A549 (cell line): ENCODE results near the gene KCTD4. TPM values are rescaled to one million over a fixed set of nuclear protein-coding genes. Genes with fewer than 3 reads are reported as not detected.
"Not testable (repeated sequence)": the region's sequence is repeated elsewhere in the genome, so short reads cannot be mapped to it uniquely, and the experiment has no call there.

ENCODE experiments used
- ATAC-seq, 2 experiments: fragments of 200-7000 bp in 1 of 2; fragments of >200 bp in 1 of 2; cut with Nextera tagmentation in 1 of 2; cut with Tn5 transposase in 1 of 2; 3 replicates each; pipeline versions ENCODE4 v1.8.0 to v1.9.1; 2018 to 2020; ENCODE audit warnings: mild to moderate bottlenecking in 1 of 2, moderate library complexity in 1 of 2
- CTCF ChIA-PET: fragments of 300-600 bp; sonication (Branson Sonifier 250); formaldehyde crosslinking; extraction: SDS; loops from one replicate; lab custom pipeline; 2021; ENCODE audit warnings: antibody characterized with exemption, inconsistent platforms; lab: Yijun Ruan, JAX
- POLR2A ChIA-PET: fragments of 350-600 bp; formaldehyde crosslinking; extraction: SDS; loops from one replicate; lab custom pipeline; 2021; ENCODE audit warnings: antibody characterized with exemption, inconsistent platforms; lab: Yijun Ruan, JAX
- DNase-seq, 2 experiments: peaks; one replicate each; pipeline versions ENCODE4 v3.0.0 to v3.0.0-alpha.2; 2011 to 2016; ENCODE audit warnings: low read depth in 1 of 2, low spot score in 1 of 2
- FAIRE-seq: peaks from 2 replicates; lab custom pipeline; 2011; peaks lifted over from hg19 to GRCh38; lab: Jason Lieb, UNC
- H3K27ac ChIP-seq, 2 experiments: fragments of >200 bp; sonication (Bioruptor Twin); formaldehyde crosslinking; 3 replicates each; pipeline ENCODE4 v1.5.1; 2016 to 2017
- H3K4me1 ChIP-seq: fragments of >200 bp; sonication (Bioruptor Twin); formaldehyde crosslinking; 3 replicates; pipeline ENCODE4 v1.6.1; 2016
- H3K4me2 ChIP-seq: fragments of >200 bp; sonication (Bioruptor Twin); formaldehyde crosslinking; 3 replicates; pipeline ENCODE4 v1.6.1; 2016
- H3K4me3 ChIP-seq: fragments of >200 bp; sonication (Bioruptor Twin); formaldehyde crosslinking; 3 replicates; pipeline ENCODE4 v1.5.1; 2016
- H3K9me3 ChIP-seq: fragments of >200 bp; sonication (Bioruptor Twin); formaldehyde crosslinking; 3 replicates; pipeline ENCODE4 v1.6.1; 2016
- BHLHE40 ChIP-seq: IDR thresholded peaks from 2 replicates; pipeline ENCODE4 v1.6.1; 2012; ENCODE audit warnings: low read depth, low read length, inconsistent platforms
- CHD2 ChIP-seq: fragments of 150-350 bp; IDR thresholded peaks from 2 replicates; pipeline ENCODE4 v1.6.1; 2014; ENCODE audit warnings: low read length; ENCODE audit not compliant: partially characterized antibody
- EHF ChIP-seq: fragments of 250-450 bp; sonication (Bioruptor Pico); IDR thresholded peaks from 2 replicates; pipeline ENCODE4 v1.5.0; 2020; ENCODE audit warnings: mild to moderate bottlenecking
- EP300 ChIP-seq, 2 experiments: fragments of >200 bp; sonication (Bioruptor Twin); formaldehyde crosslinking; IDR thresholded peaks; 2 replicates in 1 of 2; 3 replicates in 1 of 2; pipeline ENCODE4 v1.6.1; 2016 to 2017
- HDAC2 ChIP-seq: fragments of 200-600 bp; sonication (generic); IDR thresholded peaks from 2 replicates; pipeline ENCODE4 v1.6.1; 2016
- HMGXB4 ChIP-seq: fragments of 250-450 bp; sonication (Bioruptor Pico); IDR thresholded peaks from 2 replicates; pipeline ENCODE4 v1.5.0; 2021; ENCODE audit warnings: mild to moderate bottlenecking, moderate library complexity, borderline replicate concordance
- HOXA7 ChIP-seq: fragments of 250-450 bp; sonication (Bioruptor Pico); IDR thresholded peaks from 2 replicates; pipeline ENCODE4 v1.5.0; 2020; ENCODE audit warnings: mild to moderate bottlenecking, moderate library complexity
- HOXB13 ChIP-seq: fragments of 250-450 bp; sonication (Bioruptor Pico); IDR thresholded peaks from 2 replicates; pipeline ENCODE4 v1.5.0; 2020; ENCODE audit warnings: low read depth, mild to moderate bottlenecking, moderate library complexity
- KDM5A ChIP-seq: fragments of 200-600 bp; sonication (generic); IDR thresholded peaks from 2 replicates; pipeline ENCODE4 v1.6.1; 2016; ENCODE audit warnings: antibody characterized with exemption, mild to moderate bottlenecking
- MAFK ChIP-seq: fragments of 450-650 bp; IDR thresholded peaks from 2 replicates; pipeline ENCODE4 v1.6.1; 2014; ENCODE audit not compliant: partially characterized antibody
- NPAS2 ChIP-seq: fragments of 250-450 bp; sonication (Bioruptor Pico); IDR thresholded peaks from 2 replicates; pipeline ENCODE4 v1.8.0; 2022; ENCODE audit warnings: mild to moderate bottlenecking, moderate library complexity, borderline replicate concordance
- PBX3 ChIP-seq: IDR thresholded peaks from 2 replicates; pipeline ENCODE4 v1.6.1; 2012
- POLR2AphosphoS2 ChIP-seq: conservative IDR thresholded peaks from 2 replicates; pipeline ENCODE4 v1.6.1; 2012; ENCODE audit warnings: low read length, improper control_type of control experiment, inconsistent platforms
- RNF2 ChIP-seq: fragments of 200-600 bp; sonication (generic); IDR thresholded peaks from 2 replicates; pipeline ENCODE4 v1.6.1; 2016; ENCODE audit warnings: low read depth, mild to moderate bottlenecking, antibody characterized with exemption, moderate library complexity, borderline replicate concordance
- SREBF2 ChIP-seq: fragments of 450-650 bp; IDR thresholded peaks from 2 replicates; pipeline ENCODE4 v1.6.1; 2014; ENCODE audit warnings: mild to moderate bottlenecking, moderate library complexity
- TFCP2L1 ChIP-seq: fragments of 250-450 bp; sonication (Bioruptor Pico); IDR thresholded peaks from 2 replicates; pipeline ENCODE4 v1.5.0; 2021; ENCODE audit warnings: mild to moderate bottlenecking
- TP53 ChIP-seq: fragments of 250-450 bp; sonication (Bioruptor Pico); IDR thresholded peaks from 2 replicates; pipeline ENCODE4 v1.5.0; 2021; ENCODE audit warnings: mild to moderate bottlenecking, moderate library complexity
- ZC3H11A ChIP-seq: fragments of 450-650 bp; IDR thresholded peaks from 2 replicates; pipeline ENCODE4 v1.6.1; 2014; ENCODE audit warnings: antibody characterized with exemption, mild to moderate bottlenecking
- ZFP36 ChIP-seq: fragments of 450-650 bp; IDR thresholded peaks from 2 replicates; pipeline ENCODE4 v1.6.1; 2014; ENCODE audit warnings: borderline replicate concordance; ENCODE audit not compliant: partially characterized antibody
- WGBS: methylation state at CpG from one replicate; pipeline ENCODE4 v1.1.6; 2017; ENCODE audit errors: missing lambda C conversion rate; 5-methylcytosine and 5-hydroxymethylcytosine counted together
- polyA plus RNA-seq, 4 experiments: library from polyadenylated mRNA; depleted of rRNA in 3 of 4; stranded (reverse); fragments of >200 nt; fragmentation: RNase III in 1 of 4; extraction: RNeasy Plus Mini Kit Qiagen cat#74134 plus additional on column Dnase treatment in 1 of 4; gene quantifications; 2 replicates in 3 of 4; 3 replicates in 1 of 4; pipeline ENCODE4 v1.2.3, GENCODE V29; 2011 to 2017
- TF ChIP-seq, protein P1 (sequence below): IDR thresholded peaks from 2 replicates; pipeline ENCODE4 v1.6.1; 2012; ENCODE audit warnings: low read depth, borderline replicate concordance
- TF ChIP-seq, protein P2 (sequence below): fragments of 250-450 bp; sonication (Bioruptor Pico); IDR thresholded peaks from 2 replicates; pipeline ENCODE4 v1.5.0; 2020; ENCODE audit warnings: low read depth, mild to moderate bottlenecking, moderate library complexity
- TF ChIP-seq, protein P3 (sequence below): fragments of 200-600 bp; sonication (generic); IDR thresholded peaks from 2 replicates; pipeline ENCODE4 v1.6.1; 2016; ENCODE audit warnings: antibody characterized with exemption, mild to moderate bottlenecking, moderate library complexity

The KCTD4 gene
- polyA plus RNA-seq, 2 of the 4 experiments (the other 2 are of a cell fraction) = not detected

GRCh38 chr13:45191874-45192273, 9.0 kb downstream of the KCTD4 start:
- no peak for FAIRE-seq
- H3K4me2 ChIP-seq = no peak overlapping the region

GRCh38 chr13:45189511-45189910, 11.3 kb downstream of the KCTD4 start:
- ATAC-seq, H3K9me3 ChIP-seq, CTCF ChIA-PET, POLR2A ChIA-PET, H3K27ac ChIP-seq, H3K4me2 ChIP-seq, DNase-seq, H3K4me3 ChIP-seq, FAIRE-seq: not testable (repeated sequence)
- H3K4me1 ChIP-seq = peaks cover 19% of the 10 kb centered on the region

More at GRCh38 chr13:45191874-45192273, 9.0 kb downstream of the KCTD4 start:
- TF ChIP-seq ZC3H11A (no peak), HDAC2 (no peak), HOXA7 (no peak), PBX3 (no peak), HMGXB4 (CRISPR knock-in tag) (no peak), POLR2AphosphoS2 (no peak), ZFP36 (no peak), RNF2 (no peak), TP53 (no peak), SREBF2 (no peak), TFCP2L1 (no peak), BHLHE40 (no peak)
- TF ChIP-seq, protein P1, sequence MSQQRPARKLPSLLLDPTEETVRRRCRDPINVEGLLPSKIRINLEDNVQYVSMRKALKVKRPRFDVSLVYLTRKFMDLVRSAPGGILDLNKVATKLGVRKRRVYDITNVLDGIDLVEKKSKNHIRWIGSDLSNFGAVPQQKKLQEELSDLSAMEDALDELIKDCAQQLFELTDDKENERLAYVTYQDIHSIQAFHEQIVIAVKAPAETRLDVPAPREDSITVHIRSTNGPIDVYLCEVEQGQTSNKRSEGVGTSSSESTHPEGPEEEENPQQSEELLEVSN = no peak
- TF ChIP-seq, protein P2, sequence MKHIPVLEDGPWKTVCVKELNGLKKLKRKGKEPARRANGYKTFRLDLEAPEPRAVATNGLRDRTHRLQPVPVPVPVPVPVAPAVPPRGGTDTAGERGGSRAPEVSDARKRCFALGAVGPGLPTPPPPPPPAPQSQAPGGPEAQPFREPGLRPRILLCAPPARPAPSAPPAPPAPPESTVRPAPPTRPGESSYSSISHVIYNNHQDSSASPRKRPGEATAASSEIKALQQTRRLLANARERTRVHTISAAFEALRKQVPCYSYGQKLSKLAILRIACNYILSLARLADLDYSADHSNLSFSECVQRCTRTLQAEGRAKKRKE (CRISPR knock-in tag) = no peak
- ChIA-PET POLR2A (no interaction called here), CTCF (interaction anchor here (1.5 kb wide), 1 partner anchor 145 kb away, joined by 3 read pairs; no protein-coding TSS in a partner anchor)
- no peak for ATAC-seq
- WGBS = 78% methylated on average over 1 of the region's 1 CpG
- no peak overlapping the region for H3K4me3 ChIP-seq
- H3K9me3 ChIP-seq = no peaks in the 10 kb centered on the region
- peaks cover 40% of the 10 kb centered on the region for H3K4me1 ChIP-seq
- no peak for DNase-seq
- no peak overlapping the region for H3K27ac ChIP-seq

DNA sequence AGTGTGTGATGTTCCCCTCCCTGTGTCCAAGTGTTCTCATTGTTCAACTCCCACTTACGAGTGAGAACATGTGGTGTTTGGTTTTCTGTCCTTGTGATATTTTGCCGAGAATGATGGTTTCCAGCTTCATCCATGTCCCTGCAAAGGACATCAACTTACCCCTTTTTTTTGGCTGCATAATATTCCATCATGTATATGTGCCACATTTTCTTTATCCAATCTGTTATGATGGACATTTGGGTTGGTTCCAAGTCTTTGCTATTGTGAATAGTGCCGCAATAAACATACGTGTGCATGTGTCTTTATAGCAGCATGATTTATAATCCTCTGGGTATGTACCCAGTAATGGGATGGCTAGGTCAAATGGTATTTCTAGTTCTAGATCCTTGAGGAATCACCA, 11.8 kb downstream of the KCTD4 start:
- H3K4me3 ChIP-seq, ATAC-seq, POLR2A ChIA-PET, DNase-seq, CTCF ChIA-PET, H3K4me2 ChIP-seq, H3K9me3 ChIP-seq, H3K27ac ChIP-seq, FAIRE-seq: not testable (repeated sequence)
- 97% methylated on average over 4 of the region's 4 CpGs for WGBS
- H3K4me1 ChIP-seq = peaks cover 15% of the 10 kb centered on the region

DNA sequence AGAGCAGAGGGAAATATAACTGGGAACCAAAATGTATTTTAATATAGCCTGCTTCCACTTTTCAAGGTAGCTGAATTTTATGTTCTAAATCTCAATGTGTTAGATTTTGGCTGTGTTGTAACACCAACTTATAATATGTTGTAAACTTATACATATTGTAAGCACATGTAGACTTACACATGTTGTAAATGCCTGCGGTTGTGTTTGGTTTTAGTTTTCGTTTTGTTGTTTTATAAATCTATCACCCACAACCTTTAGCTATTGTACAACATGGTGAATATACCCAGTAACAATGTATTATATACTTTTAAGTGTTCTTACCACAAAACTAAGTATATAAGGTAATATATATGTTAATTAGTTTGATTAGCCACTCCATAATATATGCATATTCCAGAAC, 15.6 kb downstream of the KCTD4 start:
- no peak for ATAC-seq
- FAIRE-seq = no peak
- H3K9me3 ChIP-seq = no peaks in the 10 kb centered on the region
- CTCF ChIA-PET = no interaction called here
- DNase-seq = no peak
- peaks cover 15% of the 10 kb centered on the region for H3K4me1 ChIP-seq
- 94% methylated on average over 2 of the region's 2 CpGs for WGBS
- no peak overlapping the region for H3K4me2 ChIP-seq
- H3K27ac ChIP-seq = no peak overlapping the region
- POLR2A ChIA-PET = no interaction called here
- no peak overlapping the region for H3K4me3 ChIP-seq
- TF ChIP-seq EP300 (IDR thresholded peaks at IDR 0.05) (no peak), HOXB13 (no peak), NPAS2 (no peak), PBX3 (no peak), EHF (CRISPR knock-in tag) (no peak), MAFK (no peak), CHD2 (no peak), KDM5A (no peak)
- TF ChIP-seq, protein P3, sequence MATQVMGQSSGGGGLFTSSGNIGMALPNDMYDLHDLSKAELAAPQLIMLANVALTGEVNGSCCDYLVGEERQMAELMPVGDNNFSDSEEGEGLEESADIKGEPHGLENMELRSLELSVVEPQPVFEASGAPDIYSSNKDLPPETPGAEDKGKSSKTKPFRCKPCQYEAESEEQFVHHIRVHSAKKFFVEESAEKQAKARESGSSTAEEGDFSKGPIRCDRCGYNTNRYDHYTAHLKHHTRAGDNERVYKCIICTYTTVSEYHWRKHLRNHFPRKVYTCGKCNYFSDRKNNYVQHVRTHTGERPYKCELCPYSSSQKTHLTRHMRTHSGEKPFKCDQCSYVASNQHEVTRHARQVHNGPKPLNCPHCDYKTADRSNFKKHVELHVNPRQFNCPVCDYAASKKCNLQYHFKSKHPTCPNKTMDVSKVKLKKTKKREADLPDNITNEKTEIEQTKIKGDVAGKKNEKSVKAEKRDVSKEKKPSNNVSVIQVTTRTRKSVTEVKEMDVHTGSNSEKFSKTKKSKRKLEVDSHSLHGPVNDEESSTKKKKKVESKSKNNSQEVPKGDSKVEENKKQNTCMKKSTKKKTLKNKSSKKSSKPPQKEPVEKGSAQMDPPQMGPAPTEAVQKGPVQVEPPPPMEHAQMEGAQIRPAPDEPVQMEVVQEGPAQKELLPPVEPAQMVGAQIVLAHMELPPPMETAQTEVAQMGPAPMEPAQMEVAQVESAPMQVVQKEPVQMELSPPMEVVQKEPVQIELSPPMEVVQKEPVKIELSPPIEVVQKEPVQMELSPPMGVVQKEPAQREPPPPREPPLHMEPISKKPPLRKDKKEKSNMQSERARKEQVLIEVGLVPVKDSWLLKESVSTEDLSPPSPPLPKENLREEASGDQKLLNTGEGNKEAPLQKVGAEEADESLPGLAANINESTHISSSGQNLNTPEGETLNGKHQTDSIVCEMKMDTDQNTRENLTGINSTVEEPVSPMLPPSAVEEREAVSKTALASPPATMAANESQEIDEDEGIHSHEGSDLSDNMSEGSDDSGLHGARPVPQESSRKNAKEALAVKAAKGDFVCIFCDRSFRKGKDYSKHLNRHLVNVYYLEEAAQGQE = no peak
